ENCODE results near the gene UBE2I.
A peak's percentile ranks its signal among the peaks of the same experiment; 100 is the strongest.

The UBE2I gene

DNA sequence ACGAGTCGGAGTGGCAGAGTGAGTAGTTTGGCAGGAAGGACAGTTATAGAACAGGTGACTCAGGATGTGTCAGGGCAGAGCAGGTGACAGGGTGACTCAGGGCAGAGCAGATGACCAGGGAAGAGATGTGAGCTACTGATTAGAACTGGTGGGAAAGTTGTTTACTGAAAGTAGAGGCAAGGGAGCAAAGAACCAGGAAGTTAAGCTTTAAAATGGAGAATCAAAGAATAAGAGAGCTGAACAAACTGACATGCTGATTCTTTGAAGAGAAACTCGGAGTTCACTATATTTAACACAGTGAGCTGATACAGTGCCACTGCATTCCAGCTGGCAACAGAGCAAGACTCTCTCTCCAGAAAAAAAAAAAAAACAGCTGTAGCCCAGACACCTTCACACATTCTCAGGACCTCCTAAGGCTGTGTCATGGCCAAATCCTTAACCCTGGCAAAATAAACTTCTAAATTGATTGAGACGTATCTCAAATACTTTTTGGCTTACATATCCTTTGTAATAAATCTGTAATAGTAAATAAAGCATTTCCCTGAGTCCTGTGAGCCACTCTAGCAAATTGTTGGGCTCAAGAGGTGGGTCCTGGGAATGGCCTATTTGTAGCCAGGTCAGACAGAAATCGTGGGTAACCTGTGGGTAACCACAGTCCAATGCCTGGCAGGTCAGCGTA is 12.3 kb upstream of the UBE2I start:
- Mint-ChIP-seq H3K27ac (peak overlapping the region; percentile 70), H3K27me3 (peaks cover 26% of the 10 kb centered on the region), H3K4me3 (peak overlapping the region; percentile 19), H3K4me1 (peaks cover 44% of the 10 kb centered on the region), H3K9me3 (no peaks in the 10 kb centered on the region), H3K36me3 (no peaks in the 10 kb centered on the region)
- peak; percentile 77 for ATAC-seq

DNA sequence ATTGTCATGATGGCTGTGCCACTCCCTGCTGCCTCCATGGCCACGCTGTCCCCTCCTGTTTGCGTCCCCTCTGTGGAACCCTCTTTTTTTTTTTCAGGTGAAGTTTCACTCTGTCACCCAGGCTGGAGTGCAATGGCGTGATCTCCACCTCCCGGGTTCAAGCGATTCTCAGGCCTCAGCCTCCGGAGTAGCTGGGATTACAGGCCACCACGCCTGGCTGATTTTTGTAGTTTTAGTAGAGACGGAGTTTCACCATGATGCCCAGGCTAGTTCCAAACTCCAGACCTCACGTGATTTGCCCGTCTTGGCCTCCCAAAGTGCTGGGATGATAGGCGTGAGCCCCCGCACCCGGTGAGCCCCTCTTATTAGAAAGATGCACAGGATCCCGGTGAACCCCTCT is 11.0 kb upstream of the UBE2I start:
- Mint-ChIP-seq H3K27me3 (peaks cover 15% of the 10 kb centered on the region), H3K4me3 (no peak overlapping the region), H3K27ac (no peak overlapping the region), H3K36me3 (no peaks in the 10 kb centered on the region), H3K4me1 (peaks cover 42% of the 10 kb centered on the region), H3K9me3 (no peaks in the 10 kb centered on the region)
- no peak for ATAC-seq

DNA sequence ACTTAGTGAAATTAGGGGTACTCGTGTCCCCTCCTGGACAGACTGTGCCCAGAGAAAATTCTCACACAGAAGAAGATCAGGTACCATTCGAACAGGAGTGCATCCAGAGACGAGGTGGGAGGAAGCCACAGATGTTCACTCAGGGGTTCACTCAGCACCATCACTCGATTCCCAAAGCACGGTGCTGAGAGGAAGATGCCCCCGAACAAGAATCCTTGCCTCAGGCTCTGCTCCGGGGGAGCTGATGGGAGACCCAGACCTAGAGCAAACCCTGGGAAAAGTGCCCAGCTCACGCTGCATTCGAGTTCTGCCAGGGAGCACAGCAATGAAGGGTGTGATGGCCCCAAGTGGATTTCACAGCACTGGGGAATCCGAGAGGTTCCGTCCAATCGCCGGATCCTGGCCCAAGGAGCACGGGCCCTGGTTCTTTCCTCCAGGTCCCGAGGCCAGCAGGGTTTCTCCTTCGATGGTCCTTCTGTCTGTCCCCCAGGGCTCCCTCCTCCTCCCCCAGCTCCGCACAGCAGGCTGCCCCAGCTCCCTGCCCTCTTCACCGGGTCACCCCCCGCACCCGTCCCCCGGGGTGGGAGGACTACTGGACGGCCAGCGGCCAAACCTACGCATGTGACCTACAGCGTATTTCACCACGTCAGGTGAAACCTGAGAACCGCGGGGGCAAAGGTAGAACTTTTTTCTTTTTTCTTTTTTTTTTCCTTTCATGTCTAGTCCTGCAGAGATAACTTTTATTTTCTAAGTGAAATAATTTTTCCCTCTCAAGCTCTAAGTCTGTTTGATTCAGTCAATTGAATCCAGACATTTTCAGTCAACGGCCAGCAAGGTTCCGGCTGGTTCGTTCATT is 10.2 kb upstream of the UBE2I start:
- H3K27me3 Mint-ChIP-seq = peaks cover 7% of the 10 kb centered on the region
- ATAC-seq = no peak
- no peaks in the 10 kb centered on the region for H3K36me3 Mint-ChIP-seq
- H3K4me1 Mint-ChIP-seq = peaks cover 42% of the 10 kb centered on the region
- H3K4me3 Mint-ChIP-seq = no peak overlapping the region
- H3K27ac Mint-ChIP-seq = no peak overlapping the region
- H3K9me3 Mint-ChIP-seq = no peaks in the 10 kb centered on the region

DNA sequence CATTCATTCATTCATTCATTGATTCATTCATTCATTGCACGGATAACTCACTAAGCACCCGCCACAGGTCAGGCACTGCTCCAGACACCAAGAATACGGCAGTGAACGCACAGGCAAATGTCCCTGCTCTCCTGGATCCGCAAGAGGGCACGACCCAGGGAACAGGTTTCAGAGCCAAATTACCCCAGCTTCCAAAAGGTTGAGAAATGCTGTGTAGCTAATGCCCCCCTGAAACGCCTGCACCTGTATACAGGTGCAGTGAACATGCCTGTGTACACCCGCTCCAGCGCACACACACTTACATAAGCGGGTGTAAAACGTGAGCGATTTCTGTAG is 9.6 kb upstream of the UBE2I start:
- ATAC-seq = no peak
- H3K4me3 Mint-ChIP-seq = no peak overlapping the region
- no peak overlapping the region for H3K27ac Mint-ChIP-seq
- H3K36me3 Mint-ChIP-seq = no peaks in the 10 kb centered on the region
- peaks cover 43% of the 10 kb centered on the region for H3K4me1 Mint-ChIP-seq
- peaks cover 1% of the 10 kb centered on the region for H3K27me3 Mint-ChIP-seq
- no peaks in the 10 kb centered on the region for H3K9me3 Mint-ChIP-seq

DNA sequence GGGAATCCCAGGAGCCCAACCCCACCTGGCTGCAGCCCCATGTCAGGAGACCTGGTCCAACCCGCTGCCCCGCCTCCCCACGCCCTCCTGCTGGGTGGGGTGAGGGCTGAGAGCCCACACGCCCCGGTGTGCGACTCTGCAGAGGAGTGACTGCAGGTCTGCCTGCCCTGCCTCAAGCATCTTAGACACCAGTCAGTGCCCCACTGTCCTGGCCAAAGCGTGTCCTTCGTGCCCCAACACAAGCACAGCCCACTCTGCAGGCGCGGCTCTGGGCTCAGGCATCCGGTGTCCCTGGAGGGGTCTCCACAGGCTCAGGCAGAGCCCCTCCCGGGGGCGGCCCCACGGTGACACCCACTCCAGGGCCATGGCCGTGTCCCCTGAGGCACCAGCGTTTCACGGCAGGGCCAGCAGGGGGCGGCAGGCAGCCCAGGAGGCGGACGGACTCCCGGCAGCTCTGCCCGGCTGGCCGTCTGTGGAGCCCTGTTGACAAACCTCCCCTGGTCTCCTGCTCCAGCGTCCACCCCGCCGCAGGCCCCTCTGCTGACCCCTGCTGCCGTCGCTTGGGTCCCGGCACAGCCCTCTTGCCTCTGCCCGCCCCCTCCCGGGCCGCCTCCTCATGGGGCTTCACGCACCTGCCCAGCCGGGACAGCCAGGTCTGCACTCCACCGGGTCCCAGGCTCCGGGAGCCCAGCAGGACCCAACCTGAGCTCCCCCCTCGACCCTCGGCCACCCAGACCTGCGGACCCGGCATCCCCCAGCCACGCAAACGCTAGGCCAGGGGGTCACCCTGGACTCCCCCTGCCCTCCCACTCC is 8.6 kb upstream of the UBE2I start:
- Mint-ChIP-seq H3K4me3 (no peak overlapping the region), H3K36me3 (no peaks in the 10 kb centered on the region), H3K9me3 (no peaks in the 10 kb centered on the region), H3K27ac (peak overlapping the region; percentile 81), H3K27me3 (no peaks in the 10 kb centered on the region), H3K4me1 (peaks cover 50% of the 10 kb centered on the region)
- ATAC-seq = peak; percentile 60

DNA sequence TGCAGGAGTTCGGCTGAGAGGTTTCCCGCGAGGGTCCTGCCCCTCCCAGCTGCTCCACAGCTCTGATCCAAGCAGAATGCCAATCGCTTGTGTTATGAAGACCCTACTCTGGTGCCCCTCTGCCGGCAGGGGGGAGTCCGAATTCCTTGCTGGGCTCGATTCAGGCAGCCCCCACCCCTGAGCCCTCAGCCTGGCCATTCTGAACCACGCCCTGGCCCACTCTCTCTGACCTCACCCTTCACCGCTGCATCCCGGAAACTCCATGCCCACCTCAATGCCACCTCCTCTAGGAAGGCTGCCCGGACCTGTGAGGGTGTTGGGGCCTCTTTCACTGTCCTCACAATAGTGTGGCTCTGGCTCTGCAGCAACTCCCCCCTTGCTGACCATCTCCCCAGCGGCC is 7.9 kb upstream of the UBE2I start:
- H3K27me3 Mint-ChIP-seq = no peaks in the 10 kb centered on the region
- ATAC-seq = no peak
- H3K9me3 Mint-ChIP-seq = no peaks in the 10 kb centered on the region
- H3K36me3 Mint-ChIP-seq = no peaks in the 10 kb centered on the region
- H3K4me3 Mint-ChIP-seq = peak overlapping the region; percentile 19
- H3K27ac Mint-ChIP-seq = peak overlapping the region; percentile 81
- H3K4me1 Mint-ChIP-seq = peaks cover 54% of the 10 kb centered on the region

DNA sequence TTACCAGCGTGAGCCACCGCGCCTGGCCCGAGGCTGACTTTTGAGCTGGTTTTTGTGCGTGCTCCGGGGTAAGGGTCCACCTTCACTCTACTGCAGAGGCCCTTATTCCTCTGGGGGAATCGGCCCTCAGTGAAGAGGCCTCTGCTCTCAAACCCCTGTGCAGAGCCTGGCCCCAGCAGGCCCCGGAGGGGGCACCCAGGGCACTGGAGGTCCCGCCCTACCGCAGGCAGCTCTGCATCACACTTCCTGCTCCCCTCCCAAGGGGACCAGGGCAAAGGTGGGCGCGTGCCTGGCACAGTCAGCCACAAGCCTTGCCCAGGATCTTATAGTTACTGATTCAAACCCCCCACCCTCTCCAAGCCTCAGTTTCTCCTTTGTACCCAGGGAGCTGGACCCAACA is 3.6 kb upstream of the UBE2I start:
- Mint-ChIP-seq H3K4me1 (peaks cover 67% of the 10 kb centered on the region), H3K27ac (peak overlapping the region; percentile 99), H3K36me3 (peaks cover 10% of the 10 kb centered on the region), H3K9me3 (no peaks in the 10 kb centered on the region), H3K27me3 (no peaks in the 10 kb centered on the region), H3K4me3 (peak overlapping the region; percentile 18)
- ATAC-seq = no peak

GRCh38 chr16:1306334-1306733 is 3.1 kb upstream of the UBE2I start:
- Mint-ChIP-seq H3K4me1 (peaks cover 67% of the 10 kb centered on the region), H3K27ac (peak overlapping the region; percentile 99), H3K36me3 (peaks cover 14% of the 10 kb centered on the region), H3K27me3 (no peaks in the 10 kb centered on the region), H3K4me3 (peak overlapping the region; percentile 4), H3K9me3 (no peaks in the 10 kb centered on the region)
- no peak for ATAC-seq

GRCh38 chr16:1308036-1308976 is 1.1 kb upstream of the UBE2I start:
- Mint-ChIP-seq H3K27ac (peak overlapping the region; percentile 99), H3K4me1 (peaks cover 77% of the 10 kb centered on the region), H3K27me3 (no peaks in the 10 kb centered on the region), H3K9me3 (no peaks in the 10 kb centered on the region), H3K36me3 (peaks cover 20% of the 10 kb centered on the region), H3K4me3 (peak overlapping the region; percentile 88)
- peak; percentile 31 for ATAC-seq

DNA sequence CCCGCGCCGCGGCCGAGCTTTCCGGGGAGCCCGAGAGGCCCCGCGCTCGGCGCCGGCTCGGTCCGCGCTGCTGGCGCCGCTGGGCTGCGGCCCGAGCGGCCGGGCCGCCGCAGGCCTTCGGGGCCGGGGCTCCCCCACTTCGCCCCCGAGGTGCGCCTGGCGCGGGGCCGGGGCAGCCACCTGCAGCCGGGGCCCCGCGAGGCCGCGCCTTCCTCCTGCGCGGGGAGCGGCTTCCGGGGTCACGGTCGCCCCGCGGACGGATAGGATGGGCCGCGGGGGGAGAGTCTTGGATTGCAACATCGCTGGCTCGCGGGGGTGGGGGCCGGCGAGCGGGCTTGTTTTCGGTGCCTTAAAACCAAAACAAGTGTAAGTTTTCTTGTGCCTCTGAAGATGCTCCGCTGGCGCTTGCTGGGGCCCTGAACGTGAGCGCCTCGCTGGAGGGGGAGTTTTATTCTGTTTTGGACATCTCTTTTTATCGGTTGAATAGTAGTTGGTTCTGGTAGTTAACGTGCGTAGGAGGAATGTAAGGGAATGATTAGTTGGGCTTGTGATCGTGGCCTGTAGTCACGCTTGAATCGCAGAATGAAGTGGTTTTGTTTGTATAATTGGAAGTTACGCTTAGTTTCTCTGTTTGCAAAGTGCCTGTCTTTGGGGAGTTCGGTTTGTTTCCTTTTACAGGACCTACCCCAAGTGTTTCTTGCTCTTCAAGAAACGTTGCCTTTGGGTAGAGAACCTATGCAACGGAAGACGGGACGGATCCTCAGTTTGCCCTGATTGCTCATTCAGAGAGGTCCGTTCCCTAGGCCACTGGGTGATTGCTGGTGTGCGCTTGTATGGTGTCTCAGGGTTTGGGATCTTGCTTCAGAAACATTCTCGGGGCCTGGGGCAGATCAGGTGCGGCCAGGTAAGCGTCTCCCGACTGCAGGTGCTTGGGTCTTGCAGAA is 724 bp downstream of the UBE2I start:
- no peaks in the 10 kb centered on the region for H3K9me3 Mint-ChIP-seq
- no peaks in the 10 kb centered on the region for H3K27me3 Mint-ChIP-seq
- peaks cover 28% of the 10 kb centered on the region for H3K36me3 Mint-ChIP-seq
- peak overlapping the region; percentile 93 for H3K4me3 Mint-ChIP-seq
- peak; percentile 47 for ATAC-seq
- H3K4me1 Mint-ChIP-seq = peaks cover 69% of the 10 kb centered on the region
- H3K27ac Mint-ChIP-seq = peak overlapping the region; percentile 99

DNA sequence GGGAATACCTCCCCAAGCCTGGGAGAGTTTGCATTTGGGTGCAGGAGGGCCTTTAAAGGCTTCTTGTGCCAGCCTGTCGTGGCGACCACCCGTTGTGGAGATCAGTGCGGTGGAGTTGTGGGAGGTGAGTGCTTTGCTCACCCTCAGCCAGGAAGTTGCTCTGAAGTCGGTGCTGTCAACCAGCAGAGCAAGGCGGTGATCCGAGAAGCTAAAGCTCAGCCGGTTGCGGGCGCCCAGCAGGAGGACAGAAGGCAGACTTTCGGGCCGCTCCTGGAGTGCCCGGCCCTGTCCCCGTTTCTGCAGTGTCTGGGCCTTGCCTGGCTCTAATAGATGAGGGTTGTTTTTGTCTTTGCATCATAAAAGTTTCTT is 1.4 kb downstream of the UBE2I start:
- Mint-ChIP-seq H3K36me3 (peaks cover 33% of the 10 kb centered on the region), H3K27ac (peak overlapping the region; percentile 99), H3K9me3 (no peaks in the 10 kb centered on the region), H3K4me3 (peak overlapping the region; percentile 93), H3K27me3 (no peaks in the 10 kb centered on the region), H3K4me1 (peaks cover 65% of the 10 kb centered on the region)
- no peak for ATAC-seq

- H3K36me3 Mint-ChIP-seq = peaks cover 38% of the 10 kb centered on the region
- H3K4me3 Mint-ChIP-seq = peak overlapping the region; percentile 93
- H3K27me3 Mint-ChIP-seq = no peaks in the 10 kb centered on the region
- no peaks in the 10 kb centered on the region for H3K9me3 Mint-ChIP-seq
- no peak for ATAC-seq
- peaks cover 60% of the 10 kb centered on the region for H3K4me1 Mint-ChIP-seq
- H3K27ac Mint-ChIP-seq = peak overlapping the region; percentile 99
Observed at GRCh38 chr16:1311212-1311737, 1.8 kb downstream of the UBE2I start.

DNA sequence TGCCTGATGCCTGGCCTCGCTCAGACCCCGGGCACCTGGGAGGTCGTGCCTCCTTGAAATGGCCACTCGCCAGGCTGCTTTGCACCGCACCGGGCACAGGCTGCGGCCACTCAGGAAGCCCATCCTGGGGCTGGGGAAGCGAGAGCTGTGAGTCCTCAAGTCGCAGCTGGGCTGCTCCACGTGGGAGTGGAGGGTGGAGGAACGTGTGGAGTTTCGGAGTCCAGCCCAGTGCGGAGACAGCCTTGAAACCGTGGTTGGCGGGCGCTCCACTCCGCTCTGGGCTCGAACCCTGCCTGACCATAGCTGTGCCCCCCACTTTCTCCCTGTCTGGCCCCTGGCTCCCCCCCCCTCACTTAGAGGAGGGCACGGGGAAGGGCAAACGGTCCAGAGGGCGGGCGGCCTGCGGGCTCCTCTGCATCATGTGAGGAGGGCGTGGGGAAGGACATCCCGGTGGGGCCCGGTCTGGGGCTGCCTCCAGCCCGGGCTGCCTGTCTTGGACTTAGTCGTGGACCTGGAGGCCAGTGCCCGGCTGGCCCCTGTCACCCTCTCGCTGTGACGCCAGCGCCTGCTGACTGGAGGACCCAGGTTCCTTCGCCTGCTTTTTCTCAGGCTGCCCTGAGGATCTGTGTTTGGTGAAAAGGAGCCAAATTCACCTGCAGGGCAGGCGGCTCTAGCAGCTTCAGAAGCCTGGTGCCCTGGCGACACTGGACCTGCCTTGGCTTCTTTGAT is 2.5 kb downstream of the UBE2I start:
- Mint-ChIP-seq H3K27ac (peak overlapping the region; percentile 99), H3K9me3 (no peaks in the 10 kb centered on the region), H3K36me3 (peaks cover 44% of the 10 kb centered on the region), H3K4me3 (peak overlapping the region; percentile 93), H3K4me1 (peaks cover 55% of the 10 kb centered on the region), H3K27me3 (no peaks in the 10 kb centered on the region)
- ATAC-seq = no peak
